ENCODE results near the gene DAB1. TPM values are rescaled to one million over a fixed set of nuclear protein-coding genes. Genes with fewer than 3 reads are reported as not detected.

Gene DAB1
- total RNA-seq, 1 donor from 2014 or later = 0.25 TPM

DNA sequence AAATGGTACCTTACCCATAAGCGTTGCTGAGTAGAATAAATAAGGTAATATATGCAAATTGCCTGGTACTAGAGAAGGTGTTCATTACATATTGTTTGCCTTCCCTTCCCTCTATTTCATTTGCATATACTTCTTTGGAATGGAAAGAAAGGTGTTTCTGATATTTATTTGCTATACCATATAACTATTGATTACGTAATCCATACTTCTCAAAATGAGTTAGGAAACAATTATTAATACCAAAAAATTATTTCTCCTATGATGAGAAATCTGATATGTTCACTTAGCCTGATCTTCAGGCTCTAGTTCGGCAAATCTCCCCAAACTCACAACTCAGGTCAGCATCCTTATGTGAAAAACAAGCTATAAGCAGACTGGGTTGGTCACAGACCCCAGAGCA lies 119.3 kb downstream of the DAB1 start:
- no peak for DNase-seq (ENCODE audit: low read depth)
- TF ChIP-seq, protein P1, sequence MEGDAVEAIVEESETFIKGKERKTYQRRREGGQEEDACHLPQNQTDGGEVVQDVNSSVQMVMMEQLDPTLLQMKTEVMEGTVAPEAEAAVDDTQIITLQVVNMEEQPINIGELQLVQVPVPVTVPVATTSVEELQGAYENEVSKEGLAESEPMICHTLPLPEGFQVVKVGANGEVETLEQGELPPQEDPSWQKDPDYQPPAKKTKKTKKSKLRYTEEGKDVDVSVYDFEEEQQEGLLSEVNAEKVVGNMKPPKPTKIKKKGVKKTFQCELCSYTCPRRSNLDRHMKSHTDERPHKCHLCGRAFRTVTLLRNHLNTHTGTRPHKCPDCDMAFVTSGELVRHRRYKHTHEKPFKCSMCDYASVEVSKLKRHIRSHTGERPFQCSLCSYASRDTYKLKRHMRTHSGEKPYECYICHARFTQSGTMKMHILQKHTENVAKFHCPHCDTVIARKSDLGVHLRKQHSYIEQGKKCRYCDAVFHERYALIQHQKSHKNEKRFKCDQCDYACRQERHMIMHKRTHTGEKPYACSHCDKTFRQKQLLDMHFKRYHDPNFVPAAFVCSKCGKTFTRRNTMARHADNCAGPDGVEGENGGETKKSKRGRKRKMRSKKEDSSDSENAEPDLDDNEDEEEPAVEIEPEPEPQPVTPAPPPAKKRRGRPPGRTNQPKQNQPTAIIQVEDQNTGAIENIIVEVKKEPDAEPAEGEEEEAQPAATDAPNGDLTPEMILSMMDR (IDR thresholded peaks at IDR 0.05; ENCODE audit: insufficient read depth, low read length, poor library complexity, severe bottlenecking) = no peak
- Histone ChIP-seq H3K36me3 (ENCODE audit: control insufficient read depth, insufficient read depth, low read length) (no peaks in the 10 kb centered on the region), H3K4me3 (ENCODE audit: low read depth, low read length) (no peak overlapping the region), H3K27me3 (ENCODE audit: control insufficient read depth, insufficient read depth, low read length) (no peaks in the 10 kb centered on the region)

DNA sequence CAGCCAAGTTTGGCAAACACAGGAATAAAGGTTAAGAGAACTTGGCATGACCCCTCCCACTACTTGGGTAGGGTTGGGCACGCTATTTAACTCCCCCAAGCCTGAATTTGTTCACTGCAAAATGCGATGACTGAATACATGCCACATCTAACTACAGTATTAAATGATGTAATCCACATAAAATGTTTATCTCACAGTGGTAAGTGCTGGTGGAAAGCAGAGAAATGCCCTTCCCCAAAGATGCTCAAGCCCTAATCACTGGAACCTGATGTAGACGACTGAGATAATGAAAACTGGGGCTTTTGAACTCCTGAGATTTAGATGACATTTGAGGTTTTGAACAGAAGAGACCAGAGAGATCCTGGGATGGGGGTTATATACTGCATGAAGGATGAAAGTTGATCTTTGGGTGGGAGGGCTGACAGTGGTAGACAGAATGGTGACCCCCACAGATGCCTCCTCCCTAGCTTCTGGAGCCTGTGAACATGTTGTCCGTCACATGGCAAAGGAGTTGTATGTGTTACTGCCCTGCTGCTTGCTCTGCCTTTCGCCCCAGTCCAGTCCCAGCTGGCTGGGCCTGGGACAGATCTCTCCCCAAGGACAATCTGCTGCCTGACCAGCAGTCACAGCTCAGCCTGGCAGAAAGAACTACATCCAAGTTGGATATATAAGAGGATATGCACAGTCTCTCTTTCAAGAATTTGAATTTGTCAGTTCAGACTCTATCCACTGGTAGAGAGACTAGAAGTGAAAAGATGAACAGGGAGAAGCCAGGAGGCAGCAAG lies 120.9 kb downstream of the DAB1 start:
- TF ChIP-seq, protein P1 (IDR thresholded peaks at IDR 0.05; ENCODE audit: insufficient read depth, low read length, poor library complexity, severe bottlenecking) = no peak
- no peaks in the 10 kb centered on the region for H3K36me3 ChIP-seq (ENCODE audit: control insufficient read depth, insufficient read depth, low read length)
- H3K4me3 ChIP-seq (ENCODE audit: low read depth, low read length) = no peak overlapping the region
- H3K27me3 ChIP-seq (ENCODE audit: control insufficient read depth, insufficient read depth, low read length) = no peaks in the 10 kb centered on the region
- no peak for DNase-seq (ENCODE audit: low read depth)

DNA sequence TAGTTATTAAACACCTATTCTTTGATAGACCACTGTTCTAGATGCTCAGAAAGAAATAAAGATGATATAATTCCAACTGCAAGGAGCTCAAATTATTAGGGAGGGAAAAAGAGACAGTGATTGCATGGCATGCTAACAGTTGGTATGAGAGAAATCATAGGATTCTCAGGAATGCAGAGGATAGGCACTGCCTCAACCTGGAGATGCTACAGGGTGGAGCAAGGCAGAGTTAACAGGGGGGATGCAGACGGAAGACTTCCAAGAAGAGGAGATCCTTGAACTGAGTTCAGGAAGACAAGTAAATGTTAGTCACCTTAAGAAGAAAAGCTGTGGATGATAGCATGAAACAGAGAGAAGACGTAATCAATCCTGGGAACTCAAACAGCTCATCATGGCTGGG lies 123.7 kb downstream of the DAB1 start:
- H3K36me3 ChIP-seq (ENCODE audit: control insufficient read depth, insufficient read depth, low read length) = no peaks in the 10 kb centered on the region
- TF ChIP-seq, protein P1 (IDR thresholded peaks at IDR 0.05; ENCODE audit: insufficient read depth, low read length, poor library complexity, severe bottlenecking) = no peak
- H3K27me3 ChIP-seq (ENCODE audit: control insufficient read depth, insufficient read depth, low read length) = no peaks in the 10 kb centered on the region
- no peak for DNase-seq (ENCODE audit: low read depth)
- no peak overlapping the region for H3K4me3 ChIP-seq (ENCODE audit: low read depth, low read length)

- H3K27me3 ChIP-seq (ENCODE audit: control insufficient read depth, insufficient read depth, low read length) = no peaks in the 10 kb centered on the region
- H3K36me3 ChIP-seq (ENCODE audit: control insufficient read depth, insufficient read depth, low read length) = no peaks in the 10 kb centered on the region
- H3K4me3 ChIP-seq (ENCODE audit: low read depth, low read length) = no peak overlapping the region
- no peak for DNase-seq (ENCODE audit: low read depth)
- TF ChIP-seq, protein P1 (IDR thresholded peaks at IDR 0.05; ENCODE audit: insufficient read depth, low read length, poor library complexity, severe bottlenecking) = no peak
These were observed 127.1 kb downstream of the DAB1 start for GRCh38 chr1:57296726-57297250.

- Histone ChIP-seq H3K4me3 (ENCODE audit: low read depth, low read length) (no peak overlapping the region), H3K36me3 (ENCODE audit: control insufficient read depth, insufficient read depth, low read length) (no peaks in the 10 kb centered on the region), H3K27me3 (ENCODE audit: control insufficient read depth, insufficient read depth, low read length) (no peaks in the 10 kb centered on the region)
- TF ChIP-seq, protein P1 (IDR thresholded peaks at IDR 0.05; ENCODE audit: insufficient read depth, low read length, poor library complexity, severe bottlenecking) = no peak
- no peak for DNase-seq (ENCODE audit: low read depth)
These were observed 128.5 kb downstream of the DAB1 start for GRCh38 chr1:57295326-57295725.

Measured in kidney epithelial cell (primary cell).